ENCODE measurements around the gene ADAM15. TPM values are rescaled to one million over a fixed set of nuclear protein-coding genes. Genes with fewer than 3 reads are reported as not detected.

ADAM15 gene
- total and polyA plus RNA-seq, 2 of the 8 experiments (the other 6 are each of a cell fraction or from before 2014, with no cell fraction given): 32.9 to 37.6 TPM

DNA sequence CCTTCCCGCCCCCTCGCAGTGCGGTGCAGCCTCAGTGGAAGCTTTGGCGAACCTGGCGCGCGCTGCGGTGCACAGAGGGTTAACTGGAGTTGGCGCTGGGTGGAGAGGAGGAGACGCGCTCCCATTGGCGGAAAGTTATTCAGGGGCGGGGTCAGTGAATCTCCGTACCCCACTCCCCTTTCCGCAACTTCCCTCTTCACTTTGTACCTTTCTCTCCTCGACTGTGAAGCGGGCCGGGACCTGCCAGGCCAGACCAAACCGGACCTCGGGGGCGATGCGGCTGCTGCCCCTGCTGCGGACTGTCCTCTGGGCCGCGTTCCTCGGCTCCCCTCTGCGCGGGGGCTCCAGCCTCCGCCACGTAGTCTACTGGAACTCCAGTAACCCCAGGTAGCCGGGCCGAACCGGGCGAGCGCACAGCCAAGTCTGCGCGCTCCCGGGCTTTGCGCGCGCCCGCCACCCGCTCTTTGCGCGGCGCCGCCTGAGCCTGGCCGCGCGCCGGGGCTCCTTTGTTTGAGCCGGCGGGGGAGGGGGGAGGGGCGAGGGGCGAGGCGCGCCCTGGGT, 12.5 kb downstream of the ADAM15 start, which contains the start of gene EFNA4 (continued):
- no peak for TF ChIP-seq HDAC6 (IDR thresholded peaks at IDR 0.05; ENCODE audit: low read depth, low read length)
- TF ChIP-seq CREB1 (IDR thresholded peaks at IDR 0.05): peak; percentile 46; the same call in 1 of the 2 replicates
- TF ChIP-seq NRF1 (IDR thresholded peaks at IDR 0.05; ENCODE audit: low read depth, low read length): no peak
- TF ChIP-seq SUZ12 (IDR thresholded peaks at IDR 0.05; ENCODE audit: low read length): no peak
- TF ChIP-seq, protein P1, sequence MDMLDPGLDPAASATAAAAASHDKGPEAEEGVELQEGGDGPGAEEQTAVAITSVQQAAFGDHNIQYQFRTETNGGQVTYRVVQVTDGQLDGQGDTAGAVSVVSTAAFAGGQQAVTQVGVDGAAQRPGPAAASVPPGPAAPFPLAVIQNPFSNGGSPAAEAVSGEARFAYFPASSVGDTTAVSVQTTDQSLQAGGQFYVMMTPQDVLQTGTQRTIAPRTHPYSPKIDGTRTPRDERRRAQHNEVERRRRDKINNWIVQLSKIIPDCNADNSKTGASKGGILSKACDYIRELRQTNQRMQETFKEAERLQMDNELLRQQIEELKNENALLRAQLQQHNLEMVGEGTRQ (IDR thresholded peaks at IDR 0.05; ENCODE audit: low read length): no peak
- no peak for TF ChIP-seq CBX8 (IDR thresholded peaks at IDR 0.05; ENCODE audit: borderline replicate concordance, low read depth, low read length)
- no peak for TF ChIP-seq CHD1 (IDR thresholded peaks at IDR 0.05; ENCODE audit: low read depth, low read length)
- TF ChIP-seq ATF3 (IDR thresholded peaks at IDR 0.05; ENCODE audit: insufficient read depth, low read depth, low read length): no peak
- TF ChIP-seq NANOG (IDR thresholded peaks at IDR 0.05; ENCODE audit: insufficient read depth, low read depth, low read length, poor library complexity, severe bottlenecking): no peak
- TF ChIP-seq KDM1A (IDR thresholded peaks at IDR 0.05; ENCODE audit: borderline replicate concordance, low read length): no peak
- TF ChIP-seq PHF8 (conservative IDR thresholded peaks at IDR 0.05; ENCODE audit: low read depth, low read length): 0 out of 2 replicates have a peak, but pooled peaks have one; percentile 56
- TF ChIP-seq JUND (IDR thresholded peaks at IDR 0.05; ENCODE audit: low read length): no peak
- peak; percentile 76 for TF ChIP-seq TAF7 (optimal IDR thresholded peaks at IDR 0.05; ENCODE audit: borderline replicate concordance, low read depth, low read length)
- TF ChIP-seq HDAC2 (IDR thresholded peaks at IDR 0.05; ENCODE audit: borderline replicate concordance in 1 of 2, low read depth in 2 of 2, low read length in 2 of 2): no peak
- no peak for TF ChIP-seq MAFK (IDR thresholded peaks at IDR 0.05; ENCODE audit: low read depth, low read length)
- TF ChIP-seq, protein P2, sequence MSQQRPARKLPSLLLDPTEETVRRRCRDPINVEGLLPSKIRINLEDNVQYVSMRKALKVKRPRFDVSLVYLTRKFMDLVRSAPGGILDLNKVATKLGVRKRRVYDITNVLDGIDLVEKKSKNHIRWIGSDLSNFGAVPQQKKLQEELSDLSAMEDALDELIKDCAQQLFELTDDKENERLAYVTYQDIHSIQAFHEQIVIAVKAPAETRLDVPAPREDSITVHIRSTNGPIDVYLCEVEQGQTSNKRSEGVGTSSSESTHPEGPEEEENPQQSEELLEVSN (IDR thresholded peaks at IDR 0.05): no peak
- TF ChIP-seq TEAD4 (IDR thresholded peaks at IDR 0.05; ENCODE audit: low read depth, low read length): no peak
- TF ChIP-seq POLR2A (IDR thresholded peaks at IDR 0.05; ENCODE audit: control extremely low read depth in 1 of 2, low read depth in 2 of 2, low read length in 2 of 2): peak in 1 of 2 experiments; percentile 78; a peak in 2 of 3 replicates
- TF ChIP-seq RAD21 (IDR thresholded peaks at IDR 0.05 in 1 of 2, conservative IDR thresholded peaks at IDR 0.05 in 1 of 2; ENCODE audit: low read depth in 2 of 2, low read length in 2 of 2): no peak
- TF ChIP-seq CBX5 (IDR thresholded peaks at IDR 0.05; ENCODE audit: low read depth, low read length): no peak
- no peak for TF ChIP-seq SAP30 (IDR thresholded peaks at IDR 0.05; ENCODE audit: insufficient read depth, insufficient replicate concordance, low read length)
- TF ChIP-seq SIRT6 (IDR thresholded peaks at IDR 0.05; ENCODE audit: low read length): no peak

All from H1 (cell line).